Testis (tissue), 2 donors: ENCODE data around the gene SF3B1.

Experiments
- POLR2A ChIP-seq: fragments of 450-650 bp; IDR thresholded peaks from one replicate; pipeline ENCODE4 v1.6.1; 2017; ENCODE audit warnings: antibody characterized with exemption, mild to moderate bottlenecking, moderate library complexity
- TF ChIP-seq, protein P1 (sequence below), 3 experiments: fragments of 450-650 bp in 2 of 3; fragments of 200-600 bp in 1 of 3; sonication (generic) in 1 of 3; IDR thresholded peaks; one replicate each; pipeline ENCODE4 v1.5.1; 2016 to 2019; ENCODE audit warnings: antibody characterized with exemption in 3 of 3, mild to moderate bottlenecking in 2 of 3, moderate library complexity in 1 of 3

DNA sequence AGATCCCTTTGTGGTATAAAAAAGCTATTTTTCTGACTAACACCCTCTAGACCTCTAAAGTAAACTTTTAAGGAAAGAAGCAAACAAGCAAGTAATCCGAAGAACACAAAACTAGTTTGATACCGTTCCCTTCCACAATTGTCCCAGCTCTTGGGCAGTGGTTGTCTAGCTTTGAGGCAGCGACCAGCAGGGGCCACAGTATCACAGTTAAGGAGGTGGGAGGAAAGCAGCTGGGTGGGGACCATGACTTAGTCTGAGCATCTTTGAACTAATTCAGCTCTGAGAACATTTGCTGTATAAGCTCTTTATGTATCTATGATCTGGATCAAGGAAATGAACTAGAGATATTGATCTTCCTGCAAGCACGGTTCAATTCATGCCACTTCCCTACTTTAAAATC lies 51.0 kb downstream of the SF3B1 start:
- TF ChIP-seq, protein P1, sequence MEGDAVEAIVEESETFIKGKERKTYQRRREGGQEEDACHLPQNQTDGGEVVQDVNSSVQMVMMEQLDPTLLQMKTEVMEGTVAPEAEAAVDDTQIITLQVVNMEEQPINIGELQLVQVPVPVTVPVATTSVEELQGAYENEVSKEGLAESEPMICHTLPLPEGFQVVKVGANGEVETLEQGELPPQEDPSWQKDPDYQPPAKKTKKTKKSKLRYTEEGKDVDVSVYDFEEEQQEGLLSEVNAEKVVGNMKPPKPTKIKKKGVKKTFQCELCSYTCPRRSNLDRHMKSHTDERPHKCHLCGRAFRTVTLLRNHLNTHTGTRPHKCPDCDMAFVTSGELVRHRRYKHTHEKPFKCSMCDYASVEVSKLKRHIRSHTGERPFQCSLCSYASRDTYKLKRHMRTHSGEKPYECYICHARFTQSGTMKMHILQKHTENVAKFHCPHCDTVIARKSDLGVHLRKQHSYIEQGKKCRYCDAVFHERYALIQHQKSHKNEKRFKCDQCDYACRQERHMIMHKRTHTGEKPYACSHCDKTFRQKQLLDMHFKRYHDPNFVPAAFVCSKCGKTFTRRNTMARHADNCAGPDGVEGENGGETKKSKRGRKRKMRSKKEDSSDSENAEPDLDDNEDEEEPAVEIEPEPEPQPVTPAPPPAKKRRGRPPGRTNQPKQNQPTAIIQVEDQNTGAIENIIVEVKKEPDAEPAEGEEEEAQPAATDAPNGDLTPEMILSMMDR (IDR thresholded peaks at IDR 0.05): no peak
- TF ChIP-seq POLR2A: no peak
